Tibial nerve (tissue), 3 donors: ENCODE results near the gene SDR39U1.

ENCODE experiments used
- CTCF ChIP-seq, 5 experiments: fragments of 200-600 bp in 3 of 5; fragments of 450-650 bp in 2 of 5; sonication (generic) in 3 of 5; IDR thresholded peaks; one replicate each; pipeline ENCODE4 v1.5.1; 2016 to 2019; ENCODE audit warnings: antibody characterized with exemption in 5 of 5, mild to moderate bottlenecking in 3 of 5, moderate library complexity in 2 of 5
- POLR2A ChIP-seq, 2 donors: fragments of 450-650 bp; IDR thresholded peaks; one replicate each; pipeline ENCODE4 v1.6.1; 2017; ENCODE audit warnings: antibody characterized with exemption in 2 of 2, mild to moderate bottlenecking in 2 of 2, moderate library complexity in 2 of 2

- TF ChIP-seq CTCF (IDR thresholded peaks at IDR 0.05): no peak
- no peak for TF ChIP-seq POLR2A (IDR thresholded peaks at IDR 0.05)
Observed at GRCh38 chr14:24416932-24417619, 25.5 kb downstream of the SDR39U1 start.
